Activated T-helper 2 cell treated with anti-CD3 and anti-CD28 coated beads, Interferon-gamma antibody, Interleukin-2, Interleukin-4, amounts not matched to agents 10 μg/mL and 5 μg/mL and 100 μg/mL, durations not matched to agents 14 hours and 24 hours and 36 hours (primary cell): ENCODE results near the gene TCF25. TPM values are rescaled to one million over a fixed set of nuclear protein-coding genes. Genes with fewer than 3 reads are reported as not detected.
A peak's percentile ranks its signal among the peaks of the same experiment; 100 is the strongest.
"Not testable (repeated sequence)": the region's sequence is repeated elsewhere in the genome, so short reads cannot be mapped to it uniquely, and the experiment has no call there.

ENCODE experiments used
- DNase-seq: peaks from one replicate; pipeline ENCODE4 v3.0.0; 2021; ENCODE audit warnings: low spot score
- H3K27ac Mint-ChIP-seq: one replicate; pipeline ENCODE4 v1.8.0; 2021; ENCODE audit warnings: mixed read lengths
- H3K27me3 Mint-ChIP-seq: one replicate; pipeline ENCODE4 v1.8.0; 2021; ENCODE audit warnings: low read depth, mixed read lengths
- H3K36me3 Mint-ChIP-seq: one replicate; pipeline ENCODE4 v1.8.0; 2021; ENCODE audit warnings: low read depth, mixed read lengths
- H3K4me1 Mint-ChIP-seq: one replicate; pipeline ENCODE4 v1.8.0; 2021; ENCODE audit warnings: low read depth, mixed read lengths
- H3K4me3 Mint-ChIP-seq: one replicate; pipeline ENCODE4 v1.8.0; 2021; ENCODE audit warnings: low read depth, mild to moderate bottlenecking, moderate library complexity, mixed read lengths
- H3K9me3 Mint-ChIP-seq: one replicate; pipeline ENCODE4 v1.8.0; 2021; ENCODE audit warnings: mixed read lengths
- intact Hi-C: fragments of 100-400 bp; cut with micrococcal nuclease; formaldehyde crosslinking; loops from one replicate; pipeline ENCODE4 v1.15.1; 2023
- total RNA-seq: library from RNA; stranded (reverse); gene quantifications from 2 replicates; pipeline ENCODE4 v1.2.3, GENCODE V29; 2022

Gene TCF25
- total RNA-seq, 1 donor from 2014 or later, result 211 TPM

- DNase-seq, H3K27ac Mint-ChIP-seq, H3K4me3 Mint-ChIP-seq, H3K36me3 Mint-ChIP-seq, H3K9me3 Mint-ChIP-seq, H3K27me3 Mint-ChIP-seq: not testable (repeated sequence)
- intact Hi-C loops, result loop anchor here (10.0 kb wide), 1 partner anchor 88 kb away; the partner anchor contains the start of gene TUBB3
- peaks cover 10% of the 10 kb centered on the region for H3K4me1 Mint-ChIP-seq
Measured at GRCh38 chr16:89836484-89836883, 36.9 kb upstream of the TCF25 start.

GRCh38 chr16:89837014-89837546 is 36.3 kb upstream of the TCF25 start:
- Mint-ChIP-seq H3K27ac (no peak overlapping the region), H3K9me3 (no peaks in the 10 kb centered on the region), H3K27me3 (no peaks in the 10 kb centered on the region), H3K4me3 (no peak overlapping the region), H3K4me1 (peaks cover 10% of the 10 kb centered on the region), H3K36me3 (no peaks in the 10 kb centered on the region)
- DNase-seq, result no peak
- intact Hi-C loops, result loop anchor here (10.0 kb wide), 1 partner anchor 88 kb away; the partner anchor contains the start of gene TUBB3

- Mint-ChIP-seq H3K9me3 (no peaks in the 10 kb centered on the region), H3K4me3 (no peak overlapping the region), H3K27ac (no peak overlapping the region), H3K27me3 (no peaks in the 10 kb centered on the region), H3K4me1 (peaks cover 14% of the 10 kb centered on the region), H3K36me3 (no peaks in the 10 kb centered on the region)
- intact Hi-C loops, result no loop called here
- peak; percentile 31 for DNase-seq
Measured at GRCh38 chr16:89841275-89841674, 32.1 kb upstream of the TCF25 start.

GRCh38 chr16:89842471-89843408 is 30.7 kb upstream of the TCF25 start:
- H3K27me3 Mint-ChIP-seq, result peaks cover 2% of the 10 kb centered on the region
- no peak for DNase-seq
- H3K4me1 Mint-ChIP-seq, result peaks cover 8% of the 10 kb centered on the region
- H3K4me3 Mint-ChIP-seq, result no peak overlapping the region
- no peaks in the 10 kb centered on the region for H3K36me3 Mint-ChIP-seq
- H3K9me3 Mint-ChIP-seq, result no peaks in the 10 kb centered on the region
- intact Hi-C loops, result no loop called here
- no peak overlapping the region for H3K27ac Mint-ChIP-seq

GRCh38 chr16:89843409-89844350 is 29.7 kb upstream of the TCF25 start:
- intact Hi-C loops, result no loop called here
- peaks cover 4% of the 10 kb centered on the region for H3K4me1 Mint-ChIP-seq

GRCh38 chr16:89844739-89845339 is 28.6 kb upstream of the TCF25 start:
- Mint-ChIP-seq H3K9me3 (no peaks in the 10 kb centered on the region), H3K36me3 (no peaks in the 10 kb centered on the region), H3K27ac (no peak overlapping the region), H3K4me3 (no peak overlapping the region), H3K4me1 (peaks cover 4% of the 10 kb centered on the region), H3K27me3 (peaks cover 2% of the 10 kb centered on the region)
- no peak for DNase-seq
- intact Hi-C loops, result no loop called here

More at GRCh38 chr16:89843409-89844350, 29.7 kb upstream of the TCF25 start:
- H3K27me3 Mint-ChIP-seq, result peaks cover 2% of the 10 kb centered on the region
- no peak for DNase-seq
- no peaks in the 10 kb centered on the region for H3K9me3 Mint-ChIP-seq
- no peaks in the 10 kb centered on the region for H3K36me3 Mint-ChIP-seq
- no peak overlapping the region for H3K4me3 Mint-ChIP-seq
- no peak overlapping the region for H3K27ac Mint-ChIP-seq

- DNase-seq, result no peak
- Mint-ChIP-seq H3K4me1 (peaks cover 4% of the 10 kb centered on the region), H3K4me3 (no peak overlapping the region), H3K9me3 (no peaks in the 10 kb centered on the region), H3K27me3 (peaks cover 2% of the 10 kb centered on the region), H3K36me3 (no peaks in the 10 kb centered on the region), H3K27ac (no peak overlapping the region)
- intact Hi-C loops, result no loop called here
Measured at GRCh38 chr16:89845417-89845816, 28.0 kb upstream of the TCF25 start.

GRCh38 chr16:89847051-89847939 is 26.1 kb upstream of the TCF25 start:
- Mint-ChIP-seq H3K27ac (no peak overlapping the region), H3K27me3 (peaks cover 2% of the 10 kb centered on the region), H3K4me3 (no peak overlapping the region), H3K36me3 (no peaks in the 10 kb centered on the region), H3K4me1 (peaks cover 4% of the 10 kb centered on the region), H3K9me3 (no peaks in the 10 kb centered on the region)
- DNase-seq, result no peak
- intact Hi-C loops, result no loop called here

GRCh38 chr16:89847940-89848297 is 25.5 kb upstream of the TCF25 start:
- Mint-ChIP-seq H3K4me3 (no peak overlapping the region), H3K27ac (no peak overlapping the region), H3K36me3 (no peaks in the 10 kb centered on the region), H3K4me1 (peaks cover 4% of the 10 kb centered on the region), H3K9me3 (no peaks in the 10 kb centered on the region), H3K27me3 (peaks cover 2% of the 10 kb centered on the region)
- DNase-seq, result no peak
- intact Hi-C loops, result no loop called here

- Mint-ChIP-seq H3K4me3 (no peak overlapping the region), H3K27ac (no peak overlapping the region), H3K36me3 (no peaks in the 10 kb centered on the region), H3K9me3 (no peaks in the 10 kb centered on the region), H3K4me1 (peaks cover 4% of the 10 kb centered on the region), H3K27me3 (peaks cover 2% of the 10 kb centered on the region)
- intact Hi-C loops, result no loop called here
- no peak for DNase-seq
Measured at GRCh38 chr16:89848974-89849373, 24.4 kb upstream of the TCF25 start.

GRCh38 chr16:89853306-89853993 is 19.9 kb upstream of the TCF25 start:
- H3K27ac Mint-ChIP-seq, result no peak overlapping the region
- H3K27me3 Mint-ChIP-seq, result no peaks in the 10 kb centered on the region
- no peak for DNase-seq
- no peaks in the 10 kb centered on the region for H3K9me3 Mint-ChIP-seq
- no peaks in the 10 kb centered on the region for H3K36me3 Mint-ChIP-seq
- H3K4me3 Mint-ChIP-seq, result no peak overlapping the region
- H3K4me1 Mint-ChIP-seq, result no peaks in the 10 kb centered on the region
- intact Hi-C loops, result no loop called here
